C4-2B (cell line): ENCODE data around the gene CCDC138.

Experiments used
- ZFX ChIP-seq: fragments of 450-650 bp; IDR thresholded peaks from 2 replicates; pipeline ENCODE4 v1.6.1; 2017
- TF ChIP-seq, protein P1 (sequence below): fragments of 450-650 bp; conservative IDR thresholded peaks from 2 replicates; pipeline ENCODE4 v1.5.1; 2017; ENCODE audit warnings: mild to moderate bottlenecking

- TF ChIP-seq, protein P1, sequence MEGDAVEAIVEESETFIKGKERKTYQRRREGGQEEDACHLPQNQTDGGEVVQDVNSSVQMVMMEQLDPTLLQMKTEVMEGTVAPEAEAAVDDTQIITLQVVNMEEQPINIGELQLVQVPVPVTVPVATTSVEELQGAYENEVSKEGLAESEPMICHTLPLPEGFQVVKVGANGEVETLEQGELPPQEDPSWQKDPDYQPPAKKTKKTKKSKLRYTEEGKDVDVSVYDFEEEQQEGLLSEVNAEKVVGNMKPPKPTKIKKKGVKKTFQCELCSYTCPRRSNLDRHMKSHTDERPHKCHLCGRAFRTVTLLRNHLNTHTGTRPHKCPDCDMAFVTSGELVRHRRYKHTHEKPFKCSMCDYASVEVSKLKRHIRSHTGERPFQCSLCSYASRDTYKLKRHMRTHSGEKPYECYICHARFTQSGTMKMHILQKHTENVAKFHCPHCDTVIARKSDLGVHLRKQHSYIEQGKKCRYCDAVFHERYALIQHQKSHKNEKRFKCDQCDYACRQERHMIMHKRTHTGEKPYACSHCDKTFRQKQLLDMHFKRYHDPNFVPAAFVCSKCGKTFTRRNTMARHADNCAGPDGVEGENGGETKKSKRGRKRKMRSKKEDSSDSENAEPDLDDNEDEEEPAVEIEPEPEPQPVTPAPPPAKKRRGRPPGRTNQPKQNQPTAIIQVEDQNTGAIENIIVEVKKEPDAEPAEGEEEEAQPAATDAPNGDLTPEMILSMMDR: no peak
- TF ChIP-seq ZFX: no peak
Measured at GRCh38 chr2:108923019-108923700, 136.6 kb downstream of the CCDC138 start.
